Natural killer cell (primary cell): Measurements from ENCODE around the gene SLC24A3. TPM values are rescaled to one million over a fixed set of nuclear protein-coding genes. Genes with fewer than 3 reads are reported as not detected.

Experiments
- ATAC-seq, 3 donors: fragments of 150-1000 bp in 2 of 3; fragments of 200-7000 bp in 1 of 3; cut with Tn5 transposase; 1 replicate in 1 of 3; 2 replicates in 2 of 3; pipeline ENCODE4 v1.10.0; 2021; ENCODE audit warnings: mild to moderate bottlenecking in 2 of 3, moderate library complexity in 2 of 3
- DNase-seq, 2 donors: peaks; one replicate each; pipeline versions ENCODE4 v3.0.0 to v3.0.0-alpha.2; 2013 to 2021; ENCODE audit warnings: mixed read lengths in 1 of 2
- H3K27ac ChIP-seq: one replicate; pipeline ENCODE4 v1.5.1; 2013; ENCODE audit warnings: mild to moderate bottlenecking, low read length
- H3K27me3 ChIP-seq: one replicate; pipeline ENCODE4 v1.6.1; 2013; ENCODE audit warnings: low read length; ENCODE audit not compliant: control insufficient read depth, insufficient read depth
- H3K36me3 ChIP-seq: one replicate; pipeline ENCODE4 v1.6.1; 2013; ENCODE audit warnings: low read length; ENCODE audit not compliant: control insufficient read depth, insufficient read depth
- H3K4me1 ChIP-seq: one replicate; pipeline ENCODE4 v1.6.1; 2013; ENCODE audit warnings: low read length; ENCODE audit not compliant: control insufficient read depth, insufficient read depth
- H3K4me3 ChIP-seq: one replicate; pipeline ENCODE4 v1.5.1; 2013; ENCODE audit warnings: low read length
- H3K9me3 ChIP-seq: one replicate; pipeline ENCODE4 v1.6.1; 2013; ENCODE audit warnings: low read length; ENCODE audit not compliant: control insufficient read depth, insufficient read depth
- H3K27ac Mint-ChIP-seq, 2 donors: one replicate each; pipeline ENCODE4 v1.8.0; 2022; ENCODE audit warnings: mild to moderate bottlenecking in 2 of 2, mixed read lengths in 2 of 2, moderate library complexity in 1 of 2
- H3K27me3 Mint-ChIP-seq, 2 donors: one replicate each; pipeline ENCODE4 v1.8.0; 2022; ENCODE audit warnings: low read depth in 2 of 2, mixed read lengths in 2 of 2
- H3K36me3 Mint-ChIP-seq: one replicate; pipeline ENCODE4 v1.8.0; 2022; ENCODE audit warnings: mixed read lengths
- H3K4me1 Mint-ChIP-seq, 2 donors: one replicate each; pipeline ENCODE4 v1.8.0; 2022; ENCODE audit warnings: mixed read lengths in 2 of 2
- H3K4me3 Mint-ChIP-seq: one replicate; pipeline ENCODE4 v1.8.0; 2022; ENCODE audit warnings: mild to moderate bottlenecking, moderate library complexity, mixed read lengths
- H3K9me3 Mint-ChIP-seq, 2 donors: one replicate each; pipeline ENCODE4 v1.8.0; 2022; ENCODE audit warnings: mixed read lengths in 2 of 2
- WGBS: methylation state at CpG from one replicate; pipeline ENCODE4 v1.1.7; 2013; ENCODE audit warnings: missing lambda C conversion rate; ENCODE audit not compliant: insufficient coverage; 5-methylcytosine and 5-hydroxymethylcytosine counted together
- intact Hi-C: fragments of 100-400 bp; cut with micrococcal nuclease; formaldehyde crosslinking; loops from one replicate; pipeline ENCODE4 v1.14.2; 2022
- total RNA-seq, 4 donors: library from RNA; stranded (reverse); fragments of 120-200 nt in 1 of 4; gene quantifications; one replicate each; pipeline versions ENCODE4 v1.2.3 to v1.2.4, GENCODE V29; 2013 to 2022
- TF ChIP-seq, protein P1 (sequence below): fragments of 200-600 bp; IDR thresholded peaks from one replicate; pipeline ENCODE4 v1.8.0; 2022; ENCODE audit warnings: antibody characterized with exemption

The SLC24A3 gene
- total RNA-seq, 3 donors from 2014 or later (not counting 1 experiment from before 2014, with no cell fraction given): 0.09 to 5.5 (median 0.99) TPM

DNA sequence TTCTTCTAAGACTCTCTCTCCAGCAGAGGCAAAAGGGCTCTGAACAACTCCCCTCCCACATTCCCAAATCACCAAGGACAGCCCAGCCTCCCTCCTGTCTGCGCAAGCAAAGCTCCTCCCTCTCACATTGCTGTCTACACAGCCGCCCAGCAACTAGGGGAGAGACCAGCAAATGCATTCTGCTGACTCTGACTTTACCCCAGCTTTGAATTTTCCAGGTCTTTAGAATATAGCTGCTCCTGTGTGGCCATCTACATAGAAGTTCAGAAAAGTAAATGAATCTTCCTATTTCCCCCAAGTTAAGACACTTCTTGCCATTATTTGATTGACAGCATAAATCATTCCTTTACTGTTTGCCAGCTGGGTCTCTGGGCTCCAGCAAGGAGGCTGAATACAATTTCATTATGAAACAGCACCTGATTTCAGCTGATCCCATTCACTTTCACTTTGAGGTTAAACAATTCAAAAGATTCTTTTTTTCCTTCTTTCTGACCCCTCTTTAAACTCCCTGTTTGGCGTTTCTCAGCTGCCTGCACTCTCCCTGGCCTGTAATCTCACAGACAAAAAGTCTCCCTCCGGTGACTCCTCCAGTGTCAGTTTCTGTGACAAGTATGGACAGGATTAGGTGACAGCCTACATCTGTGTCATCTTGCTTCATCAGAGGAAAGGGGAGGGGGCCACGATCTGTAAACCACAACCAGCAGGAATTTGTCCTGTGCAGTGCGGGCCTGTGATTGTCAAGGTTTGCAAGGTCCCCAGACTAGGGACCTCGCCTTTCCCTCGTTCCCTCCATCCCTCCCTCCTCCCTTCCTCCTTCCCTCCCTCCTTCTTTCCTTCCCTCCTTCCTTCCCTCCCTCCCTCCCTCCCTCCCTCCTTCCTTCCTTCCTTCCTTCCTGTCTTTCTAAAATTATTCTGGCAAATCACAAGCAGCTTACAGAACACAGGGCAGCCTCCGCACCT is 340.1 kb downstream of the SLC24A3 start:
- H3K36me3 ChIP-seq: no peaks in the 10 kb centered on the region
- H3K9me3 ChIP-seq: no peaks in the 10 kb centered on the region
- TF ChIP-seq, protein P1, sequence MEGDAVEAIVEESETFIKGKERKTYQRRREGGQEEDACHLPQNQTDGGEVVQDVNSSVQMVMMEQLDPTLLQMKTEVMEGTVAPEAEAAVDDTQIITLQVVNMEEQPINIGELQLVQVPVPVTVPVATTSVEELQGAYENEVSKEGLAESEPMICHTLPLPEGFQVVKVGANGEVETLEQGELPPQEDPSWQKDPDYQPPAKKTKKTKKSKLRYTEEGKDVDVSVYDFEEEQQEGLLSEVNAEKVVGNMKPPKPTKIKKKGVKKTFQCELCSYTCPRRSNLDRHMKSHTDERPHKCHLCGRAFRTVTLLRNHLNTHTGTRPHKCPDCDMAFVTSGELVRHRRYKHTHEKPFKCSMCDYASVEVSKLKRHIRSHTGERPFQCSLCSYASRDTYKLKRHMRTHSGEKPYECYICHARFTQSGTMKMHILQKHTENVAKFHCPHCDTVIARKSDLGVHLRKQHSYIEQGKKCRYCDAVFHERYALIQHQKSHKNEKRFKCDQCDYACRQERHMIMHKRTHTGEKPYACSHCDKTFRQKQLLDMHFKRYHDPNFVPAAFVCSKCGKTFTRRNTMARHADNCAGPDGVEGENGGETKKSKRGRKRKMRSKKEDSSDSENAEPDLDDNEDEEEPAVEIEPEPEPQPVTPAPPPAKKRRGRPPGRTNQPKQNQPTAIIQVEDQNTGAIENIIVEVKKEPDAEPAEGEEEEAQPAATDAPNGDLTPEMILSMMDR: no peak
- no peaks in the 10 kb centered on the region for H3K4me1 Mint-ChIP-seq
- no peak overlapping the region for H3K27ac Mint-ChIP-seq
- no peak for DNase-seq
- no peaks in the 10 kb centered on the region for H3K36me3 Mint-ChIP-seq
- H3K4me3 ChIP-seq: no peak overlapping the region
- no peaks in the 10 kb centered on the region for H3K9me3 Mint-ChIP-seq
- H3K27ac ChIP-seq: no peak overlapping the region
- no peaks in the 10 kb centered on the region for H3K27me3 Mint-ChIP-seq
- WGBS: 61% methylated on average over 9 of the region's 9 CpGs
- H3K4me1 ChIP-seq: no peaks in the 10 kb centered on the region
- no peak for ATAC-seq
- no peaks in the 10 kb centered on the region for H3K27me3 ChIP-seq
- intact Hi-C loops: no loop called here
- H3K4me3 Mint-ChIP-seq: no peak overlapping the region

DNA sequence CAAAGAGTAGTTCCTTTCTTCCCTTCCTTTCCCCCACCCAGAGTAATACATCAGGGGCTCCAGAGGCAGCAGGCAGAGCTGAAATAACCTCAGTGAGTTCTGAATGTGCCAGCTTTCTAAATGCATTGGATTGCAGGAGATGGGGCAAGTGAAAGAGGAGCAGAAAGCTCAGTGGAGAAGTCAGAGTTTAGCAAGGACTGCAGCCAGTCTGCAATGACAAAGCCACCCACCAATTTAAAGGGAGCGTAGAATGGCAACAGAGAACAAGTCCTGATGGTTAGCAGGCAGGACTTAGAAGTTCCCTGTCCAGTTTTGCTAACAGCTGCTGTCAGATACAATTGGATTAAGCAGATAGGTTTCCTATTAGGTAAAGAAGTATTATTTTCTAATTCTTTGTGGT is 342.2 kb downstream of the SLC24A3 start:
- Mint-ChIP-seq H3K36me3 (no peaks in the 10 kb centered on the region), H3K4me1 (no peaks in the 10 kb centered on the region), H3K4me3 (no peak overlapping the region), H3K27ac (no peak overlapping the region), H3K27me3 (no peaks in the 10 kb centered on the region), H3K9me3 (no peaks in the 10 kb centered on the region)
- H3K27ac ChIP-seq: no peak overlapping the region
- no peak for ATAC-seq
- DNase-seq: no peak
- TF ChIP-seq, protein P1: no peak
- H3K36me3 ChIP-seq: no peaks in the 10 kb centered on the region
- WGBS: 94% methylated on average over 1 of the region's 1 CpG
- intact Hi-C loops: no loop called here
- H3K27me3 ChIP-seq: no peaks in the 10 kb centered on the region
- no peak overlapping the region for H3K4me3 ChIP-seq
- no peaks in the 10 kb centered on the region for H3K9me3 ChIP-seq
- H3K4me1 ChIP-seq: no peaks in the 10 kb centered on the region

DNA sequence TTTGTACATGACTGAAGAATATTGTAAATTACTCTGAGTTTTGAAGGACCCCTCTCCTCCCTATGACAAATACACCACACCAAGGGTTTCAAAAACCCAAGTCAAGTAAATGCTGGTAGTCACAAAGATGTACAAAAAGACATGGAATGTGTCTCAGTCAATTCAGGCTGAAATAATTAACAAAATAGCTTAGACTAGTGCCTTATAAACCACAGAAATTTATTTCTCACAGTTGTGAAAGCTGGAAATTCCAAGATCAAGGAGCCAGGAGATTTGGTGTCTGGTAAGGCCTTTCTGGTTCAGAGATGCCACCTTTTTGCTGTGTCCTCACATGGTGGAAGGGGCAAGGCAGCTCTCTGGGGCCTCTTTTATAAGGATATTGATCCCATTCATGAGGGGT is 343.3 kb downstream of the SLC24A3 start:
- no peak overlapping the region for H3K4me3 Mint-ChIP-seq
- no peaks in the 10 kb centered on the region for H3K36me3 Mint-ChIP-seq
- Histone ChIP-seq H3K27me3 (no peaks in the 10 kb centered on the region), H3K27ac (no peak overlapping the region), H3K4me1 (no peaks in the 10 kb centered on the region), H3K9me3 (no peaks in the 10 kb centered on the region), H3K4me3 (no peak overlapping the region), H3K36me3 (no peaks in the 10 kb centered on the region)
- intact Hi-C loops: no loop called here
- DNase-seq (no peak), ATAC-seq (no peak)
- H3K4me1 Mint-ChIP-seq: no peaks in the 10 kb centered on the region
- no peak overlapping the region for H3K27ac Mint-ChIP-seq
- TF ChIP-seq, protein P1: no peak
- H3K9me3 Mint-ChIP-seq: no peaks in the 10 kb centered on the region
- peaks cover 0 to 2% of the 10 kb centered on the region in 2 donors for H3K27me3 Mint-ChIP-seq
